GM12892 (cell line): ENCODE data around the gene UTP18.

ENCODE experiments used
- POLR2A ChIP-seq: IDR thresholded peaks from 2 replicates; pipeline ENCODE4 v1.6.1; 2011; ENCODE audit warnings: low read depth, low read length, control low read depth
- POLR2AphosphoS5 ChIP-seq: IDR thresholded peaks from 2 replicates; pipeline ENCODE4 v1.6.1; 2011; ENCODE audit warnings: low read depth, low read length, control low read depth

DNA sequence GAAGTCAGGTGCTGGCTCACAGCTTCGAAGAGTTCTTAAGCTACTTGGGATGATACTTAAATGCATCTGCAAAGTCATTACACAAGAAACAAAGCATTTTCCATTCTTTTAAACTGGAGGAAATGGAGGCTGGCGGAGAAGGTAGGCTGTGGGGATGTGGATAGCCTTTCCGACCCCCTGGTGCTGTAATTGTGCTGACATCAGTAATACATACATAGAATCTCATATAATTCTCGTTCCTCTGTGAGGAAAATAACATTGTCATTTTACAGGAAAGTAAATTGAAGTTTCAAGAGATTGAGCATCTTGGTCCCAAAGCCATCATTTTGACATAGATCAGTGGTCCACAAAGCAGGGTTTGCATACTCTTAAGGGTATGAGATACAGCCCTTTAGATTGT is 39.5 kb downstream of the UTP18 start:
- TF ChIP-seq POLR2AphosphoS5 (no peak), POLR2A (no peak)
